DOHH2 (cell line): Measurements from ENCODE around the gene GNB3.
"Not testable (repeated sequence)": the region's sequence is repeated elsewhere in the genome, so short reads cannot be mapped to it uniquely, and the experiment has no call there.

Source experiments
- H3F3A ChIP-seq: fragments of 200-600 bp; sonication (generic), shearing (Covaris generic); 2 replicates; pipeline ENCODE4 v1.6.0; 2016; ENCODE audit warnings: antibody characterized with exemption, mild to moderate bottlenecking; ENCODE audit not compliant: control insufficient read depth, insufficient read depth
- H3K27ac ChIP-seq: fragments of 200-600 bp; sonication (generic); 2 replicates; pipeline ENCODE4 v1.5.1; 2014; ENCODE audit warnings: low read depth, mild to moderate bottlenecking, low read length, moderate library complexity
- H3K27me3 ChIP-seq: fragments of 200-600 bp; sonication (generic); 2 replicates; pipeline ENCODE4 v1.6.1; 2014; ENCODE audit warnings: mild to moderate bottlenecking, low read length, mixed read lengths; ENCODE audit not compliant: control insufficient read depth
- H3K36me3 ChIP-seq: fragments of 200-600 bp; sonication (generic); 2 replicates; pipeline ENCODE4 v1.6.1; 2014; ENCODE audit warnings: mild to moderate bottlenecking, low read length, moderate library complexity, mixed read lengths; ENCODE audit not compliant: control insufficient read depth
- H3K4me1 ChIP-seq: fragments of 200-600 bp; sonication (generic); 2 replicates; pipeline ENCODE4 v1.6.1; 2014; ENCODE audit warnings: mild to moderate bottlenecking, low read length, mixed read lengths; ENCODE audit not compliant: control insufficient read depth
- H3K4me2 ChIP-seq: fragments of 200-600 bp; sonication (generic); 2 replicates; pipeline ENCODE4 v1.6.0; 2014; ENCODE audit warnings: mild to moderate bottlenecking, low read length, moderate library complexity
- H3K4me3 ChIP-seq: fragments of 200-600 bp; sonication (generic); 2 replicates; pipeline ENCODE4 v1.5.1; 2014; ENCODE audit warnings: mild to moderate bottlenecking, low read length, mixed read lengths
- H3K79me2 ChIP-seq: fragments of 200-600 bp; sonication (generic); 2 replicates; pipeline ENCODE4 v1.6.1; 2014; ENCODE audit warnings: mild to moderate bottlenecking, low read length, mixed read lengths; ENCODE audit not compliant: control insufficient read depth
- H3K9me2 ChIP-seq: fragments of 200-600 bp; sonication (generic); replicated peaks from 2 replicates; pipeline ENCODE4 v1.6.1; 2014; ENCODE audit warnings: mild to moderate bottlenecking, low read length, mixed read lengths; ENCODE audit not compliant: control insufficient read depth
- H3K9me3 ChIP-seq: fragments of 200-600 bp; sonication (generic); 2 replicates; pipeline ENCODE4 v1.6.1; 2014; ENCODE audit warnings: antibody characterized with exemption, low read length, mixed read lengths; ENCODE audit not compliant: control insufficient read depth, insufficient read depth
- H4K20me1 ChIP-seq: fragments of 200-600 bp; sonication (generic); 2 replicates; pipeline ENCODE4 v1.6.0; 2014; ENCODE audit warnings: low read depth, mild to moderate bottlenecking, antibody characterized with exemption, low read length, moderate library complexity; ENCODE audit not compliant: control insufficient read depth, insufficient read depth
- CTCF ChIP-seq: fragments of 200-600 bp; sonication (generic); IDR thresholded peaks from one replicate; pipeline ENCODE4 v1.5.1; 2014; ENCODE audit warnings: antibody characterized with exemption, mild to moderate bottlenecking, low read depth, low read length; ENCODE audit not compliant: poor library complexity, severe bottlenecking
- EZH2phosphoT487 ChIP-seq: fragments of 200-600 bp; sonication (generic); IDR thresholded peaks from 2 replicates; pipeline ENCODE4 v1.6.1; 2017; ENCODE audit warnings: borderline replicate concordance, mild to moderate bottlenecking, antibody characterized with exemption, low read length, moderate library complexity, mixed read lengths

Gene GNB3

GRCh38 chr12:6867413-6868210 is 26.9 kb downstream of the GNB3 start, which contains the start of gene TPI1:
TSS of gene TPI1 (plus strand) at chr12:6867531. CDS start at chr12:6867567, 36 bp downstream.
- H3K4me3 ChIP-seq: peak within 1 kb of the TSS; percentile 99
- no peak for TF ChIP-seq EZH2phosphoT487
- TF ChIP-seq CTCF: no peak
- peaks cover 21% of the 10 kb centered on the region for H4K20me1 ChIP-seq
- H3K79me2 ChIP-seq: peaks cover 36% of the 10 kb centered on the region
- H3K4me1 ChIP-seq: peaks cover 45% of the 10 kb centered on the region
- no peaks in the 10 kb centered on the region; the same call in 1 of the 2 replicates for H3K27me3 ChIP-seq
- H3K9me2 ChIP-seq: no peaks in the 10 kb centered on the region
- H3F3A ChIP-seq: peaks cover 32% of the 10 kb centered on the region
- H3K27ac ChIP-seq: peak within 1 kb of the TSS; percentile 85
- no peaks in the 10 kb centered on the region for H3K9me3 ChIP-seq
- peaks cover 90% of the 10 kb centered on the region for H3K36me3 ChIP-seq
- peak within 1 kb of the TSS; percentile 88 for H3K4me2 ChIP-seq

- Histone ChIP-seq H3K27me3 (no peaks in the 10 kb centered on the region; the same call in 1 of the 2 replicates), H3K36me3 (peaks cover 86% of the 10 kb centered on the region), H3K27ac (peak overlapping the region; percentile 85), H4K20me1 (peaks cover 24% of the 10 kb centered on the region), H3K9me3 (no peaks in the 10 kb centered on the region), H3K79me2 (peaks cover 40% of the 10 kb centered on the region), H3K4me2 (peak overlapping the region; percentile 88), H3F3A (peaks cover 32% of the 10 kb centered on the region), H3K4me1 (peaks cover 50% of the 10 kb centered on the region), H3K9me2 (no peaks in the 10 kb centered on the region), H3K4me3 (peak overlapping the region; percentile 99)
- TF ChIP-seq CTCF (peak; percentile 23), EZH2phosphoT487 (no peak)
Measured at GRCh38 chr12:6868211-6869048, 27.7 kb downstream of the GNB3 start.

GRCh38 chr12:6869049-6870021 is 28.6 kb downstream of the GNB3 start:
- Histone ChIP-seq H3F3A (peaks cover 34% of the 10 kb centered on the region), H3K27ac (peak overlapping the region; percentile 85), H3K4me3 (peak overlapping the region; percentile 99), H3K36me3 (peaks cover 78% of the 10 kb centered on the region), H3K4me1 (peaks cover 56% of the 10 kb centered on the region), H3K4me2 (peak overlapping the region; percentile 88), H3K9me3 (no peaks in the 10 kb centered on the region), H3K27me3 (no peaks in the 10 kb centered on the region; the same call in 1 of the 2 replicates), H4K20me1 (peaks cover 24% of the 10 kb centered on the region), H3K9me2 (no peaks in the 10 kb centered on the region), H3K79me2 (peaks cover 40% of the 10 kb centered on the region)
- TF ChIP-seq CTCF (peak; percentile 83), EZH2phosphoT487 (no peak)

GRCh38 chr12:6870304-6870703 is 29.6 kb downstream of the GNB3 start:
- Histone ChIP-seq H3K4me2 (peak overlapping the region; percentile 88; the same call in 1 of the 2 replicates), H3K79me2 (peaks cover 40% of the 10 kb centered on the region), H3K4me1 (peaks cover 56% of the 10 kb centered on the region), H4K20me1 (peaks cover 24% of the 10 kb centered on the region), H3F3A (peaks cover 34% of the 10 kb centered on the region), H3K36me3 (peaks cover 76% of the 10 kb centered on the region)
- H3K27me3 ChIP-seq, H3K9me2 ChIP-seq, H3K4me3 ChIP-seq, H3K27ac ChIP-seq, H3K9me3 ChIP-seq: not testable (repeated sequence)
